Retinal pigment epithelial cell (primary cell): ENCODE results near the gene PARD3.
A peak's percentile ranks its signal among the peaks of the same experiment; 100 is the strongest.

ENCODE experiments used
- DNase-seq: peaks from one replicate; pipeline ENCODE4 v3.0.0-alpha.2; 2010; ENCODE audit warnings: low read depth
- H3K4me3 ChIP-seq: 2 replicates; pipeline ENCODE4 v1.5.1; 2011; ENCODE audit warnings: mild to moderate bottlenecking, low read length, control low read depth, moderate library complexity
- CTCF ChIP-seq: conservative IDR thresholded peaks from 2 replicates; pipeline ENCODE4 v1.5.1; 2011; ENCODE audit warnings: low read depth, low read length, control low read depth, inconsistent platforms

Gene PARD3

GRCh38 chr10:34161777-34162370 is 653.2 kb downstream of the PARD3 start:
- TF ChIP-seq CTCF, result no peak
- H3K4me3 ChIP-seq, result no peak overlapping the region
- no peak for DNase-seq

- no peak for DNase-seq
- TF ChIP-seq CTCF, result no peak
- H3K4me3 ChIP-seq, result no peak overlapping the region
These were observed 654.5 kb downstream of the PARD3 start for GRCh38 chr10:34160595-34160994.

- TF ChIP-seq CTCF, result no peak
- H3K4me3 ChIP-seq, result no peak overlapping the region
- no peak for DNase-seq
These were observed 657.6 kb downstream of the PARD3 start for GRCh38 chr10:34157501-34157900.

GRCh38 chr10:34156781-34157425 is 658.2 kb downstream of the PARD3 start:
- no peak for DNase-seq
- peak; percentile 5 for TF ChIP-seq CTCF
- H3K4me3 ChIP-seq, result no peak overlapping the region

- no peak overlapping the region for H3K4me3 ChIP-seq
- no peak for TF ChIP-seq CTCF
- no peak for DNase-seq
These were observed 659.3 kb downstream of the PARD3 start for GRCh38 chr10:34155812-34156211.

GRCh38 chr10:34154383-34154900 is 660.7 kb downstream of the PARD3 start:
- TF ChIP-seq CTCF, result no peak
- DNase-seq, result no peak
- H3K4me3 ChIP-seq, result no peak overlapping the region
